ENCODE data around the gene TBC1D16. TPM values are rescaled to one million over a fixed set of nuclear protein-coding genes. Genes with fewer than 3 reads are reported as not detected.

TBC1D16 gene
- total RNA-seq, 1 donor from 2014 or later = 24.7 TPM

DNA sequence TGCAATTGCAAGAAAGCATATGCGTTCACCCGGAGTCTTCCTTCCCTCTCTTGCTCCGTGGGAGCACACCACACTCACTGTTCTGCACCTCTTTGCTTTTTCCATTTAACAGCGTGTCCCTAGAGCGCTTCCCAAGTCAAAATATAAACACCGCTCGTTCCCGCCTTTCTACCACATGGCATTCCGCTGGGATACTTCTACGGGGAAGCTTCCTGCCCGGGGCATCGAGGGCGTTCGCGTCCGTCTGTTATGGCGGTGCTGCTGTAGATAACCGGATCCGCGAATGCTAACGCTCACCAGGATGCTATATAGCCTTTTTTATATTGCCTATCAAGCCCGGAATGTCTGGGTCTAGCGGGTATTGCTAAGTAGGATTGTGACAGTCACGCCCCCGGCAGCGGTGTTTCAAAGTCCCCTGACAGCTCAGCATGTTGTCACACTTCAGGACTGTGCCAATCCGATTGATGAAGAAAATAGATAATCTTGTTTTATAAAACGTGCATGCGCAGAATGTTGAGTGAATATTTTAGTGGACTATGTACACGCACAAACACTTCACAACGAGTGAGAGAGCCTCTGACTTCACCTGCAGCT, 31.8 kb upstream of the TBC1D16 start:
- no peak overlapping the region for H3K4me3 ChIP-seq
- TF ChIP-seq, protein P1, sequence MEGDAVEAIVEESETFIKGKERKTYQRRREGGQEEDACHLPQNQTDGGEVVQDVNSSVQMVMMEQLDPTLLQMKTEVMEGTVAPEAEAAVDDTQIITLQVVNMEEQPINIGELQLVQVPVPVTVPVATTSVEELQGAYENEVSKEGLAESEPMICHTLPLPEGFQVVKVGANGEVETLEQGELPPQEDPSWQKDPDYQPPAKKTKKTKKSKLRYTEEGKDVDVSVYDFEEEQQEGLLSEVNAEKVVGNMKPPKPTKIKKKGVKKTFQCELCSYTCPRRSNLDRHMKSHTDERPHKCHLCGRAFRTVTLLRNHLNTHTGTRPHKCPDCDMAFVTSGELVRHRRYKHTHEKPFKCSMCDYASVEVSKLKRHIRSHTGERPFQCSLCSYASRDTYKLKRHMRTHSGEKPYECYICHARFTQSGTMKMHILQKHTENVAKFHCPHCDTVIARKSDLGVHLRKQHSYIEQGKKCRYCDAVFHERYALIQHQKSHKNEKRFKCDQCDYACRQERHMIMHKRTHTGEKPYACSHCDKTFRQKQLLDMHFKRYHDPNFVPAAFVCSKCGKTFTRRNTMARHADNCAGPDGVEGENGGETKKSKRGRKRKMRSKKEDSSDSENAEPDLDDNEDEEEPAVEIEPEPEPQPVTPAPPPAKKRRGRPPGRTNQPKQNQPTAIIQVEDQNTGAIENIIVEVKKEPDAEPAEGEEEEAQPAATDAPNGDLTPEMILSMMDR (IDR thresholded peaks at IDR 0.05) = no peak
- H3K36me3 ChIP-seq = no peaks in the 10 kb centered on the region
- no peaks in the 10 kb centered on the region for H3K27me3 ChIP-seq (ENCODE audit: low read depth)
- DNase-seq (no peak), ATAC-seq (no peak)
- intact Hi-C loops (cut with DNase I) = no loop called here
- no peak overlapping the region for H3K27ac ChIP-seq
- peaks cover 38% of the 10 kb centered on the region for H3K4me1 ChIP-seq
- H3K9me3 ChIP-seq = no peaks in the 10 kb centered on the region

DNA sequence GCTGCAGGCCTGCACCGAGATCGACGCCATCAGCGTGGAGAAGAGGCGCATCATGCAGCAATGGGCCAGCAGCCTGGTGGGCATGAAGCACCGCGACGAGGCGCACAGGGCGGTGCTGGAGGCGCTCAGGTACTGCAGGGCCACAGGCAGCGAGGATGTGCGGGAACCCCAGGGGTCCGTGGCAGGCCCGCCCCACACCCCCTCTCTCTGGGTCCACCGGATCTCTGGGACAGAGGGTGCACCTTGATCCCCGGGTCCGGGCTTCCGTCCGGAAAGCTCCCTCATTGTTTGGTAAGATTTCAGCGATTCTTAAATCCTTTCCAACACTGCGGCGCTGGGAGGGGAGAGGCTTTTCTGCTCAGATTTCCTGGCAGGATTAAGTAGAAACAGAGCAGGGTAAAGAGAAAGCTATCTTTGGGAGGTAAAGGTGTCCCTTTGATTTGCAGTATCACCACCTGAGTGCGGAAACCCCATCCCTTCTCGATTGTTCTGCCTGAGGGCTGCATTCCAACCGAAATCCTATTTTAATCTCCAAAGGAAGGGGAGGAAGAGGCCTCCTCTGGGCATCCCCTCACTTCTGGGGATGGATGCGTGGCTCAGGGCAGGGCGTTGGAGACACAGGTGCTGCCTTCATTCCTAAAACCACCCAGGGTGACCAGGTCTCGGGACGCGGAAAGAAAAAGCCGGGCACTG, 30.0 kb upstream of the TBC1D16 start:
- Histone ChIP-seq H3K4me3 (no peak overlapping the region), H3K27me3 (ENCODE audit: low read depth) (no peaks in the 10 kb centered on the region), H3K36me3 (no peaks in the 10 kb centered on the region), H3K27ac (no peak overlapping the region), H3K4me1 (peaks cover 37% of the 10 kb centered on the region), H3K9me3 (no peaks in the 10 kb centered on the region)
- intact Hi-C loops (cut with DNase I) = no loop called here
- DNase-seq (no peak), ATAC-seq (no peak)
- TF ChIP-seq, protein P1 (IDR thresholded peaks at IDR 0.05) = no peak

DNA sequence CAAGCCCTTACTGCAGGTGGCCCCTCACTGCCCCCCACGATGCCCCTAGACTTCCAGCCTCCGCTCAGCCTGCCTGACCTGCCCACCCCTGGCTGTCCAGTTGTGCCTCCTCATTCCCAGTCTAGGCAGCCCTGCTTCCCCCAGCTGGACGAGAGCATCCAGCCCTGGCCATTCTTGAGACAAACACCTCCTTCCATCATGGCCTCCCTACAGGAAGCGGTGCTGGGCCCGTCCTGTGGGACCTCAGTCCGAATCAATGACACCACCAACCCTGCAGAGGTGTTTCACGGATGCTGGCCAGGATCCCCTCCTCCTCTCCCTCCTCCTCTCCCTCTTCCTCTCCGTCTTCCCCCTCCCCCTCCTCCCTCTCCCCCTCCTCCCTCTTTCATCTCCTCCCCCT, 29.0 kb upstream of the TBC1D16 start:
- TF ChIP-seq, protein P1 (IDR thresholded peaks at IDR 0.05) = no peak
- H3K27ac ChIP-seq = peak overlapping the region; percentile 36

DNA sequence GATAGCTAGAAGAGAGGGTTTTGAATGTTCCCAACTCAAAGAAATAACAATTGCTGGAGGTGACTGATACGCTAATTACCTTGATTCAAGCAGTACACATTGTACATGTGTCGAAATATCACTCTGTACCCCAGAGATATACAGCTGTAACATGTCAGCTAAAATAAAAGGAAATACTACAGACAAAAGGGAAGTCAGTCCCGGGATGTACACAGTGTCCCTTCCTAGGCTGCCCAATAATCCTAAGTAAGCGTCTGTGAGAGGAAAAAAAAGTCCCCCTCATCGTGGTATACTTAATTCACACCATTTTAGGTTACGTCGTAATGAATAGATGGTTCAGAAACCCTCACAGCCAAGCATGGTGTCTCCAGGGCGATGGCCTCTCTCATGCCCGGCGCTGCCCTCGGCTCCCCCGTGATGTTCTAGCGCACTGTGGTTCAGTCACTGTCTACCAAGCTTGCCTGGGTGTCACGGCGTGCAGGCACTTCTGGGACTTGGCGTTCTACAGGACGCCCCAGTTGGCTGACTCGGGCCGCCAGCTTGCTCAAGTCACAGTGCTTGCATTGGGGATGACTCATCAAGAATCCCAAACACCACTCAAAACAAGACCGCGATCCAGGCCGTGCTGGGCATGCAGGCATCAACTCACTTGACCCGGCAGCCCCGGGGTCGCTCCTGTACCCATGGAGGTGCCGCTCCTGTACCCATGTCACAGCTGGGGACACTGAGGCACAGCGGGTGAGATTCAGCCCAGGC, 28.3 kb upstream of the TBC1D16 start:
- DNase-seq = peak; percentile 72
- H3K36me3 ChIP-seq = peaks cover 1% of the 10 kb centered on the region
- TF ChIP-seq, protein P1 (IDR thresholded peaks at IDR 0.05) = no peak
- intact Hi-C loops (cut with DNase I) = no loop called here
- H3K4me3 ChIP-seq = no peak overlapping the region
- peaks cover 21% of the 10 kb centered on the region for H3K4me1 ChIP-seq
- peak overlapping the region; percentile 36 for H3K27ac ChIP-seq
- no peaks in the 10 kb centered on the region for H3K9me3 ChIP-seq
- H3K27me3 ChIP-seq (ENCODE audit: low read depth) = no peaks in the 10 kb centered on the region
- peak; percentile 73 to 83 for ATAC-seq

More for the DNA sequence above, 29.0 kb upstream of the TBC1D16 start:
- no peaks in the 10 kb centered on the region for H3K9me3 ChIP-seq
- intact Hi-C loops (cut with DNase I) = no loop called here
- H3K27me3 ChIP-seq (ENCODE audit: low read depth) = no peaks in the 10 kb centered on the region
- no peaks in the 10 kb centered on the region for H3K36me3 ChIP-seq
- DNase-seq = no peak
- ATAC-seq = peak in 1 of 2 donors; percentile 13
- no peak overlapping the region for H3K4me3 ChIP-seq
- peaks cover 28% of the 10 kb centered on the region for H3K4me1 ChIP-seq

DNA sequence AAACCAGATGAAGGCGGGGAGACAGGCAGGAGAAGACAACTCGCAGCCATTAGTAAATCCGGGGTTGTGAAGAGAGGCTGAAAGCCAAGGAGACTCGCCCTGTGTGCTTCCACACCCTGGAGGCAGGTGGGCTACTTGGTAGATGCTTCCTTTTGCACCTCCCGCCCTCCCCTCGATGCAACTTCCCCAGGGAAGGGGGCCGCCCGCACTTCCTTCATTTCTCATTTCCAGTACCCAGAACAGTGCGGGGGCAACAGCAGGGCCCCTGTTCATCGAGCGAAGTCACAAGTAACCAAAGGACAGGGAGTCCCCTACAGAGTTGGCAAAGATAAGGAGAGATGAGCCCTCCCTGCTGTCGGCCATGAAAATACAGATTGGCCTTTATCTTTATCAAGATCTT, 25.7 kb upstream of the TBC1D16 start:
- H3K27me3 ChIP-seq (ENCODE audit: low read depth) = no peaks in the 10 kb centered on the region
- TF ChIP-seq, protein P1 (IDR thresholded peaks at IDR 0.05) = no peak
- no peak overlapping the region for H3K27ac ChIP-seq
- DNase-seq (no peak), ATAC-seq (no peak)
- H3K4me1 ChIP-seq = peaks cover 7% of the 10 kb centered on the region
- no peak overlapping the region for H3K4me3 ChIP-seq
- H3K36me3 ChIP-seq = peaks cover 8% of the 10 kb centered on the region
- no peaks in the 10 kb centered on the region for H3K9me3 ChIP-seq
- intact Hi-C loops (cut with DNase I) = no loop called here

Data from lower lobe of right lung (tissue), 2 donors.